Keratinocyte (primary cell): ENCODE results near the gene CCDC85C.

Source experiments
- EZH2 ChIP-seq: IDR thresholded peaks from one replicate; pipeline ENCODE4 v1.6.1; 2012; ENCODE audit warnings: inconsistent platforms, mild to moderate bottlenecking, low read length, moderate library complexity
- TF ChIP-seq, protein P1 (sequence below), 3 experiments: IDR thresholded peaks in 1 of 3; conservative IDR thresholded peaks in 1 of 3; optimal IDR thresholded peaks in 1 of 3; 2 replicates in 2 of 3; 3 replicates in 1 of 3; pipeline versions ENCODE3 to v1.5.1; 2011; ENCODE audit warnings: low read length in 3 of 3, mild to moderate bottlenecking in 3 of 3, moderate library complexity in 2 of 3, control low read depth in 1 of 3, inconsistent platforms in 1 of 3; ENCODE audit not compliant: insufficient read depth in 2 of 3; ENCODE audit errors: extremely low read depth in 1 of 3

DNA sequence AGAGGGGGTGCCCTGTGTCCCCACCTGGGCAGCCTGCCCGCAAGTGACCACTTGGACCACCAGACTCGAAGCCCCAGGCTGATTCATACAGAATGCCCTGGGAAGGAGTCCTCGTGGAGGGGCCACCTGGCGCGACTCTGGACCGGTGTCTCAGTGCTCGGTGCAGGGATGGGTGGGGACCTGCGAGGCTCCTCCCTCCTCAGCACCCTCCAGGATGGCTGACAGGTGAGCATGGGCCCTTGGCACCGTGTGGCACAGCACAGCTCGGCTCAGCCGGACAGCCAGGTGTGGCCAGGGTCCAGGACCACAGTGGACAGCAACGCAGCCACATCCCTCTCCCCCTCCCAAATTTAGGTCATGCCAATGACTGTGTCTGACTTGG is 78.3 kb downstream of the CCDC85C start:
- TF ChIP-seq, protein P1, sequence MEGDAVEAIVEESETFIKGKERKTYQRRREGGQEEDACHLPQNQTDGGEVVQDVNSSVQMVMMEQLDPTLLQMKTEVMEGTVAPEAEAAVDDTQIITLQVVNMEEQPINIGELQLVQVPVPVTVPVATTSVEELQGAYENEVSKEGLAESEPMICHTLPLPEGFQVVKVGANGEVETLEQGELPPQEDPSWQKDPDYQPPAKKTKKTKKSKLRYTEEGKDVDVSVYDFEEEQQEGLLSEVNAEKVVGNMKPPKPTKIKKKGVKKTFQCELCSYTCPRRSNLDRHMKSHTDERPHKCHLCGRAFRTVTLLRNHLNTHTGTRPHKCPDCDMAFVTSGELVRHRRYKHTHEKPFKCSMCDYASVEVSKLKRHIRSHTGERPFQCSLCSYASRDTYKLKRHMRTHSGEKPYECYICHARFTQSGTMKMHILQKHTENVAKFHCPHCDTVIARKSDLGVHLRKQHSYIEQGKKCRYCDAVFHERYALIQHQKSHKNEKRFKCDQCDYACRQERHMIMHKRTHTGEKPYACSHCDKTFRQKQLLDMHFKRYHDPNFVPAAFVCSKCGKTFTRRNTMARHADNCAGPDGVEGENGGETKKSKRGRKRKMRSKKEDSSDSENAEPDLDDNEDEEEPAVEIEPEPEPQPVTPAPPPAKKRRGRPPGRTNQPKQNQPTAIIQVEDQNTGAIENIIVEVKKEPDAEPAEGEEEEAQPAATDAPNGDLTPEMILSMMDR (optimal IDR thresholded peaks at IDR 0.05 in 1 of 3, IDR thresholded peaks at IDR 0.05 in 1 of 3, conservative IDR thresholded peaks at IDR 0.05 in 1 of 3; ENCODE audit: extremely low read depth in 1 of 3, insufficient read depth in 2 of 3, low read length in 3 of 3): no peak
- no peak for TF ChIP-seq EZH2
